Uterus (tissue), 2 donors: ENCODE data around the gene FAM174A.

Experiments used
- CTCF ChIP-seq, 4 experiments: fragments of 200-600 bp in 2 of 4; fragments of 450-650 bp in 2 of 4; sonication (generic) in 2 of 4; IDR thresholded peaks; one replicate each; pipeline ENCODE4 v1.5.1; 2016 to 2019; ENCODE audit warnings: antibody characterized with exemption in 4 of 4, mild to moderate bottlenecking in 2 of 4, moderate library complexity in 1 of 4
- POLR2A ChIP-seq, 2 donors: fragments of 450-650 bp; IDR thresholded peaks; one replicate each; pipeline ENCODE4 v1.6.1; 2016; ENCODE audit warnings: antibody characterized with exemption in 2 of 2, mild to moderate bottlenecking in 1 of 2, moderate library complexity in 1 of 2

- TF ChIP-seq CTCF (IDR thresholded peaks at IDR 0.05) = no peak
- TF ChIP-seq POLR2A (IDR thresholded peaks at IDR 0.05) = no peak
Observed at GRCh38 chr5:100576217-100576751, 41.1 kb downstream of the FAM174A start.
